HG03045 (cell line): Measurements from ENCODE around the gene ARHGAP26.

Source experiments
- ATAC-seq: cut with Tn5 transposase; IDR thresholded peaks from one replicate; pipeline ENCODE4 v1.9.1; 2021; ENCODE audit warnings: mild to moderate bottlenecking, moderate library complexity; ENCODE audit not compliant: unreplicated experiment

ARHGAP26 gene

GRCh38 chr5:142827934-142828576 lies 57.9 kb downstream of the ARHGAP26 start:
- no peak for ATAC-seq

GRCh38 chr5:142828797-142829535 lies 58.8 kb downstream of the ARHGAP26 start:
- ATAC-seq = no peak

- ATAC-seq = no peak
Measured at GRCh38 chr5:142829801-142830220, 59.6 kb downstream of the ARHGAP26 start.

GRCh38 chr5:142830241-142831008 lies 60.2 kb downstream of the ARHGAP26 start:
- ATAC-seq = no peak

GRCh38 chr5:142831009-142831383 lies 60.8 kb downstream of the ARHGAP26 start:
- no peak for ATAC-seq

- ATAC-seq = no peak
Measured at GRCh38 chr5:142832263-142832662, 62.1 kb downstream of the ARHGAP26 start.

- ATAC-seq = no peak
Measured at GRCh38 chr5:142833517-142834449, 63.6 kb downstream of the ARHGAP26 start.

GRCh38 chr5:142834504-142834903 lies 64.3 kb downstream of the ARHGAP26 start:
- ATAC-seq = no peak

- no peak for ATAC-seq
Measured at GRCh38 chr5:142835540-142835939, 65.4 kb downstream of the ARHGAP26 start.

GRCh38 chr5:142836048-142836447 lies 65.9 kb downstream of the ARHGAP26 start:
- no peak for ATAC-seq

- no peak for ATAC-seq
Measured at GRCh38 chr5:142837081-142837725, 67.0 kb downstream of the ARHGAP26 start.

GRCh38 chr5:142838845-142839244 lies 68.7 kb downstream of the ARHGAP26 start:
- no peak for ATAC-seq

- ATAC-seq = no peak
Measured at GRCh38 chr5:142839711-142840346, 69.7 kb downstream of the ARHGAP26 start.

GRCh38 chr5:142840575-142840974 lies 70.4 kb downstream of the ARHGAP26 start:
- ATAC-seq = no peak

GRCh38 chr5:142841511-142842265 lies 71.5 kb downstream of the ARHGAP26 start:
- no peak for ATAC-seq

- no peak for ATAC-seq
Measured at GRCh38 chr5:142842994-142843905, 73.1 kb downstream of the ARHGAP26 start.

- ATAC-seq = no peak
Measured at GRCh38 chr5:142844866-142845265, 74.7 kb downstream of the ARHGAP26 start.

- ATAC-seq = no peak
Measured at GRCh38 chr5:142845402-142845921, 75.3 kb downstream of the ARHGAP26 start.
